GM21360 (cell line): ENCODE data around the gene ST3GAL5.

Source experiments
- ATAC-seq: cut with Tn5 transposase; IDR thresholded peaks from one replicate; pipeline ENCODE4 v1.9.1; 2021; ENCODE audit warnings: mild to moderate bottlenecking, moderate library complexity; ENCODE audit not compliant: unreplicated experiment

ST3GAL5 gene

DNA sequence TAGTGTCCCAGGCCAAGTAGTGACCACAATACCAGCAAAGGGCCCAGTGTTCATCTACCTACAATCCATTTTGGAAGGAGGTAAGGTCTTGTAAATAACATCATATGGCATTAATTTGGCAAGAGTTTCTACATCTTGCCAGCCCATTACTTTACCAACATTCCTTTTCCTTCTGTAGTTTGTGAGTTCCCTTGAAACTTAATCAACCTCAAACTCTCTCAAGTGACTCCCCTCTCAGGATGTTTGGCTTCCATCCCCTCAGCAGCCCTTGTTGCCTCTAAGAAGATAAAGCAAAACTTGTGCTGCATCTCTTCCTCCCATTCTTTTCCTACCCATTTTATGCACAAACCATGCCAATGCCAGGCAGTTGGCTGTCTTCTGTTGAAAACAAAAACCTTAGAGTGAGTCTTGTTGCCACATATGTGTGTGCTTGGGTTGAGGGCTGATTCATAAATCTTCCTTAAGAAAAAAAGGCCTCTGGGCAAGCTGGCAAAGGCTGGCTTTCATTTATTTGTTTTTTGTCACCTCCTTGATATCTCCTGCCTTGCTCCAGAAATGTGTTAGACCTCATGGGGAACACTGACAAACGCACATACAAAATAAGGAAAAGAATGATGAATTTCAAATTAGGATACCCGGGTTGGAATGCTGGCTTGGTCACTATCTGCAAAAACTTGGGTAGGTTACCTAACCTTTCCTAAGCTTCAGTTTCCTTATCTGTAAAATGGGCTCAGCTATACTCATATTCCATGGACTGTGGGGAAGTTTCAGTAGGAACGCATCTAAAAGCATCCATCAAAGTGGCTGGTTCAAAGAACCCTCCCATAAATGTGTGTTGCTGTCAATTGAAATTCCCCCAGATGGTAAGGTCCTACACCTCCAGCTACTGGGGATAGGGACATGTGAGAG lies 29.4 kb upstream of the ST3GAL5 start:
- ATAC-seq, result no peak

DNA sequence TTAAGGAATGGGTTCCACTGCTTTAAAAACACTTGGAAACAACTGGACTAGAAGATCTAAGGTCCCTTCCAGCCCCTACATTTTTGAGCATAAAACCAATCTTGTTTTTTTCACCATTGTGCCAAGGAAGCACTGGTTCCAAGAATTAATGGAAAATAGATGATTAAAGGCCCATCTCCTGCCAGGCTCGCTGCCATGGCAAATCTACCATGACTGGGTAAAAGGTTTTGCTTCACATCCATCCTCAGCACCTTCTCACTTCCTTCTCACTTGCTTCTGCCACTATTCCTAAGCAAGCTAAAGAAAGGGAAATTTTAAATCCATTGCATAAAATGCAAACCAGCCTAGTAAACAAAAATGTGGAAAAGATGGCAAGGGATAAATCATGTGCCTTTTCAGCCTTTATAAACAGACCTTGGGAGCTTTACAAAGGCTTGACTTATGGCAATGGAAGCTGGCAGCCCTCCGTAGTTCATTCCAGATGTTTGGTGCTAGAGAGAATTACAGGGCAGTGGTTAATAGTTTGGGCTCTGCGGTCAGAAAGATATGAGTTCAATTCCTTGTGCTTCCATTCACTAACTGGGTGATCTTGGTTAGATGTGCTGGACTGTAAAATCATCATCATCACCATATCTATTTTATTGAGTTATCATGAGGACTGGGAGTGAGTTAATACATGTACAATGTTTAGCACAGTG lies 27.0 kb upstream of the ST3GAL5 start:
- ATAC-seq, result no peak

DNA sequence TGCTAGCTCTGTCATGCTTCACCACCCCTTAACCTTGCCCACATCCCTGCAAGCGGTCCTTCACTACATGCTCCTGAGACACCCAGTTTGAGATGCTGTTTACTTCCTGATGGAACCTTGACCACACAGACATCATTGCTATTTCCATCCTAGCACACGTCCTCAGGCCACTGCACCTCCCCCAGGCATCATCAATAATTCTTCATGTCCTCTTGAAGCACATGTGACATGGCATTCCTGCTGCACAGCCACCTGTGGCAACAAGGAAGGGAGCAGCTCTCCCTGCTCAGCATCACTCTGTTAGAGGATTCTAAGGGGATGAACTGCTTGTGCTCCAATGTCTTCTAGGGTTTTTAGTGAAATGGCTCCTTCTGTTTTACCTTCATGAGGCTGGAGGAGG lies 26.1 kb upstream of the ST3GAL5 start:
- no peak for ATAC-seq

DNA sequence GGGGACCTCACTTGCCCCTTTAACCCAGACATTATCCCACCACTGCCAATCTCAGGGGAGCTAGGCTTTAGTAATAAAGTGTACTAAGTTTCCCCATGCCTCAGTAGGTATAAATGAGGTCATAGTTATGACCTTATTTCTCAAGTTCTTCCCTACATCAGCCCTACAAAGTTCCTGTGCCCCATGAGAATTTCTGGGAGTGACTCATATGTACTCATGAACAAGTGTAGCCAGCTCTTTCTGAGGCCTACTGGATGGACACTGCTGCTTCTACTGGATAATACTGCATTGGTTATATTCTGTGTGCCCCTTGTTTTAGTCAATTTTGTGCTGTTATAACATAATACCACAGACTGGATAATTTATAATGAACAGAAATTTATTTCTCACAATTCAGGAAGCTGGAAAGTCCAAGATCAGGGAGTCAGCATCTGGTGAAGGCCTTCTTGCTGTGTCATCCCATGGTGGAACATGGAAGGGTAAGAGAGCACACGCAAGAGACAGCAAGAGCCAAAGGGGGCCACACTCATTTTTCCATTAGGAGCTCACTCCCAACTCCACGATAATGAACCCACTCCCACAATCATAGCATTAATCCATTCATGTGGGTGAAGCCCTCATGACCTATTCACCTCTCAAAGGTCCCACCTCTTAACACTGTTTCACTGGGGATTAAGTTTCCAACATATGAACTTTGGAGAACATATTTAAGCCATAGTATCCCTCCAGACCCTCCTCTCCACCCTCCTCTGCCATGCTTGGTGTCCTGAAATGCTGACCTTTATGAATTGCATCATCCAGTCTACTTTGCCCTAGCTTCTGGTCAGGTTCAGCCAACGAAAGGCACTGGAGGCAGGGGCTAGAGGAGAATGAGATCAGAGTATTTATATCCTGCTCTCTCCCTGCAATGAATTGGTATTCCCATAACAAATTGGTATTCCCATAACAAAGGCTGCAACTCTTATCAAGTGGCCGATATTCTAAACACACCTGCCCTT lies 25.4 kb upstream of the ST3GAL5 start:
- ATAC-seq, result no peak

DNA sequence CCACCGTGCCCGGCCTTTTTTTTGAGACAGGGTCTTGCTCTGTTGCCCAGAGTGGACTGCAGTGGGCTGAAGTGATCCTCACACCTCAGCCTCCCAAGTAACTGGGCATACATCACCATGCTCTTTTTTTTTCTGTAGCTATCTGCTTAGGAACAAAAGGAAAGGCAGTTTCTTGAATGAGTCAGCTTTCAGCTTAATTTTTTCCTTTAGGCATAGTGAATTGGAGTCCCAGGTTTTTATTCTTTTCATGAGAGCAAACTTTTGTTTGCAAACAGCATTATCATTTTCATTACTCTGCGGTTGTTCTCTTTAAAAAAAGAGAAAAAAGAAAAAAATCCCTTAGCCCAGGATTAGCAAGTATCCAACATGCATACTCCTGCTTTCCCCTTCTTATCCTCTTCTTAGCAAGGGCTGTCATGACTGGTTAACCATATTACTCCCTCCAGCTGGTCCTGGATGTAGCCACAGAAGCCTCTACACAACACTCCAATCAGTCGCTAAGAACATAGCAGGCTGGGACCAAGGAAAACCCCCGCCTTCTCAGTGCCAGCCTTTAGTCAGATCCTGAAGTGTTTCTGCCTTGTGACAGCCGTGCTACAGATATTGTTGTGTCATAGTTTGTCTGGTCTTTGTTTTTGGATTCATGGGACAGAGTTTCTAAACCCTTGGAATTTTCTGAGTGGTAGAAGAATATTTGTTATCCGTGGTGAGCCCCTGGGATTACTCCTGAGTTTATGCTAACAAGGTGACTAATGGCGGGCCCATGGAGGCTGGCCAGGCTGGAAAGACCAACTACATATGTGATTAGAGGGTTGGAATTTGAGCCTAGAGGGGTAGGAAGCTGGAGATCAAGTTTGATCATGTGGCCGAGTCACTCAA lies 23.3 kb upstream of the ST3GAL5 start:
- no peak for ATAC-seq

DNA sequence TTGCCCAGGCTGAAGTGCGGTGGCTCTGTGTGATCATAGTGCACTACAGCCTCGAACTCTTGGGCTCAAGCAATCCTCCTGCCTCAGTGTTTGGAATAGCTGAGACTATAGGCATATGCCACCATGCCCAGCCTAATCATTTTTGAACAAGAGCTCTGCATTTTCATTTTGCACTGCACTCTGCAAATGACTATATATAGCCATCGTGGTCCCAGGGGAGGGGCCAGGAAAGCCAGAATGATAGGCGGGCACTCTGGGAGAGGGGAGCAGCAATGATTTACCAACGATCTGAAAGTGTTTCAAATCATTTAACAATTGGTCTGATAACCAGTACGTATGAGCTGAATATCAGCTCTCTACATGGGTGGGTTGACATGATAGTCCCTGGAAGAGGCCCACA lies 22.3 kb upstream of the ST3GAL5 start:
- ATAC-seq, result no peak

DNA sequence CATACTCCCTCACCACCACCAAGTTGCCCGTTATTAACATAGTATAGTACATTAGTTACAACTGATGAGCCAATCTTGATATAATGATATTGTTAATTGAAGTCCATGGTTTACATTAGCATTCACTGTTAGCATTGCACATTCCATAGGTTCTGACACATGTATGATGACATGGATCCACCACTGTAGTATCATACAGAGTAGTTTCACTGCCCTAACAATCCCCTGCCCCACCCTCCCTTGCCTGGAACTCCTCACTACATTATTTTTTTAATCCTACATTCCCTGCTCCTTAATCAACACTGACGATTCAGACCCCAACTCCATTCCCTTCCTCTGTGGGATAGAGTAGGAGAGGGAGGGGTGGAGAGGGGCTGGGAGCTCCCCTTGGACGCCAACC lies 20.2 kb upstream of the ST3GAL5 start:
- no peak for ATAC-seq

DNA sequence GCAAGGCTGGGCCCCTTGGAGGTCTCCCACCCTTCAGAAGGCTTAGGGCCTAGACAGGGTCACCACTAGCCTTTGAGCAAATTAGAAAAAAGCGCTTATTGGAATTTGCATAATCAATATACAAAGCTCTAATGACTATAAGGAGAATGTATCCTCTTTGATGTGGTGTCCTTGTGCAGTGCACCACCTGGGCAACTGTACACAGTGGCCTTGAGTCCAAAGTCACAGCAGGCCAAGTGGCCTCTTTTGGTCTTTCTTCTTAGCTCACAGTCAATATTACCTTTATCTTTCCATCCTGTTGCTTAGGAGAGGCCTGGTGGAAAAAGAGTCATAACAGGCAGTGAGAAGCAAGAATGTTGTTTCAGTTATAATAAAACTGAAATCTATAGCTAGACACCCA lies 19.7 kb upstream of the ST3GAL5 start:
- no peak for ATAC-seq

DNA sequence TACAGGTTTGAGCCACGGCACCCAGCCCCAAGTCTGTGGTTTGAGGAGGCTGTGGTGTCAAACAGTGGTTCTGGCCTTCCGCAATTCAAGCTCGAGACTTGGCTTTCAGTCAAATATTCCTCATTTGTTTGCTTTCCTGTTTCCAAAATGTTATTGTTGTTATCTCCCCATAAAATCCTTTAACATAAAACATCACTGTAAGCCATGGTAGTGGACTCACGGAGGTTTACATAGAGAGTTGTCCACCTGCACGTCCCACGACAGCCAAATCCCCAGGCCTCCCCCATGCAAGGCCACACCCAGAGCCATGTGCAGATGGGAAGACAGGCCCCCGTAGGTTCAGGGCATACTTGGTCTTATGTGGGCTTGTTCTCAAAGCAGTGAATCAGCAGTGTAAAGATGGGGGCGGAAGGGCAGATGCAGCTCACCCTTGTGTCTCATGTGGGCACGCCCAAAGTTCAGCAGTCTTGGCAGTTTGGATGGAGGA lies 18.9 kb upstream of the ST3GAL5 start:
- no peak for ATAC-seq

DNA sequence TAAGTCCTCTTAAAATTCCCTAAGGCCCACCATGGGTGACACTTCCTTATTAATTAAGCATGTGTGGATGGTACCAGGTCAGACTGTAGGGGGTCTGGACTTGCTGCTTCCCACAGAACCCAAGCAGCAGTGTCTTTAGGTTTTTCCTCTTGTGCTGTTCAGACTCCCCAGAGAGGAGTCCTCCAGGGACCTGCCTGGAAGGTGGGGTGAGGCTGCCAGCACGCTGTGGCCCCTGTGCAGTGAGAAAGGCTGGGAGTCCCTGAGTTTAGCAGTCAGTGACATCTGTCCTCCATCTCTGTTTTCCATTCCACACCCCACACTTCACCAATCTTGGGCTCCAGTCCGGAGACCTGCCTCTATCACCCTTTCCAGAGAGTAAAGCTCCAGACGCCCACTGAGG lies 18.0 kb upstream of the ST3GAL5 start:
- no peak for ATAC-seq

DNA sequence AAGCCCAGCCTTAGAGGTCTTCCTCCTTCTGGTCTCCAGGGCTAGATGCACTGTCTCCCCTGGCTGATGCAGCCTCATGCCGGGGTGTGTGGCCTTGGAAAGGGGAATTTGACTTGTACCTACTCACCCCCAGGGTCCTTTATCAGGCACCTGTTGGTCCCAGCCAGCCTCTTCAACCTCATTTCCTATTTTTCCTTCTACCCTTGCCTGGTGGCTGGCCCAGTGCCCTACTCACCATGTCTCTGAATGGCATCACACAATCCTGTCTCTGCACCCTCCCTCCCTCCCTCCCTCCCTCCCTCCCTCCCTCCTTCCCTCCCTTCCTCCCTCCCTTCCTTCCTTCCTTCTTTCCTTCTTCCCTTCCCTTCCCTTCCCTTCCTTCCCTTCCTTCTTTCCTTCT lies 17.1 kb upstream of the ST3GAL5 start:
- ATAC-seq, result no peak

DNA sequence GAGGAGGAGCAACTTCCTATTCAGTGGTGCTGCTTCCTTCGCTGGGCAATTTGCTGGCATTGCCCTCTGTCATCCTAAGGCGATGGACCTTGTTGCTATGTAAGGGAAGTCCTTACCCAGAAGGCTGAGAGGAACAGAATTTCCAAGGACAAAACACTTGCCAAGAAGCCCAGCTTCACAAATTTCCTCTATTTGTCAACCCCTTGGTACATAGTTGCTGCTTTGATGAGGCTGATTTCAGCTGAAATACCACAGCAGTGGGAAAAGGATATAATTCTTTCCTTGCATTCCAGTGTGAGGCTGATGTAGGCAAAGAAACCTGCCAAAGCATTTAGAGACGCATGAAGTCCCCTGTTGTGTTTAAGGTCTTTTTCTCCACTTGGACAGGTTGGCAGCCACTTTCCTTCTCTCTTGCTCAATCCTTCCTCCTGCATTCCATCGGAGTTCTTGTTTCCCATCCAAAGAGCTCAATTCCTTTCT lies 16.4 kb upstream of the ST3GAL5 start:
- ATAC-seq, result no peak

DNA sequence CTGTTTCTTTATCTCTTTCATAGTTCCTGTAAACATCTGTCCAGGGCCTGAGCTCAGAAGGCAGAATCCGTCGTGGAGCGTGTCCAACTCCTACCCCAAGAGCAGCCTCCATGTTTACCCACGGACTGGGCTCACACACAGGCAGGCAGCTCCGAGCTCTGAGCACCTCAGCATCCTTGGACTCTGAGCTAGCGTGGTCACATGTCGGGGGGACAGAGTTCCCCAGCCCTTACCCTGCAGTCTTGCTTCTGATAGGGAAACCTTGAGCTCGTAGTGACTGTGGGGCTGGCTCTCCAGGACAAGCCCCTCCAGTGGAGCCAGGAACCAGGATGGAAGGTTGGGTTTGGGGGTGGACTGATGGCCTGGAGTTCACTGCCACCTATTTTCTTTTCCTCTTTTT lies 15.1 kb upstream of the ST3GAL5 start:
- no peak for ATAC-seq

DNA sequence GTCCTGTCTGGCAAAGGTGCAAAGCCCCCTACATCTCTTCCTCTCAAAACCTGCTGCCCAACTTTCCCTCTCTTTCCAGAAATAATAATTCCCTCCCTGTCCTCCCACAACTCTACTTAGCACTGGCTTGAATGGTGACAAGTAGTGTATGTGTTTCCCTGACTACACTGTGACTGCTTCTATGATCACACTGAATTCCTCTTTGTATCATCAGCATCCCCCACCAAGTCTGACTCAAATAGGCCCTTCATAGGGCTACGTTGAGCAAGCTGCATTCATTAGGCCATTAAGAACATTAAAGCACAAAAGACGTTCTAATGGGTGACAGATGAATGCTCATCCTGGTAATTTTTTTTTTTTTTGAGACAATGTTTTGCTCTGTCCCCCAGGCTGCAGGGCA lies 13.7 kb upstream of the ST3GAL5 start:
- ATAC-seq, result no peak

DNA sequence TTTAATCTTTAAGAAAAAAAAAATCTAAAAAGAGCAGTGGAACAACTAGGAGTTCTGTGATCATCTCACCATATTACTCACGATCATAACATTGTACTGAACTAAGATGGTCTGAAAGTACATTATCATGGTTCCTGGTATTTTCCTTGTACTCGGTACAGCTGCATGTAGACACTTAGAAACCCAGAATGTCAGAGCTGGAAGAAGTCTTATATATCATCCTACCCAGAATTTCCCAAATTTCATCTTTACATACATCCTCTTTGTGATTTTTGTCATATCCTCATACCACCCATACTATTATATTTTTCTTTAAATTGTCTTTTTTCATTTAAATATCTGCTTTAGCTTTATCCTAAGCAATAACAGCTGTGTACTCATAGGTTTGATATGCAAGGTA lies 12.4 kb upstream of the ST3GAL5 start:
- ATAC-seq, result no peak

DNA sequence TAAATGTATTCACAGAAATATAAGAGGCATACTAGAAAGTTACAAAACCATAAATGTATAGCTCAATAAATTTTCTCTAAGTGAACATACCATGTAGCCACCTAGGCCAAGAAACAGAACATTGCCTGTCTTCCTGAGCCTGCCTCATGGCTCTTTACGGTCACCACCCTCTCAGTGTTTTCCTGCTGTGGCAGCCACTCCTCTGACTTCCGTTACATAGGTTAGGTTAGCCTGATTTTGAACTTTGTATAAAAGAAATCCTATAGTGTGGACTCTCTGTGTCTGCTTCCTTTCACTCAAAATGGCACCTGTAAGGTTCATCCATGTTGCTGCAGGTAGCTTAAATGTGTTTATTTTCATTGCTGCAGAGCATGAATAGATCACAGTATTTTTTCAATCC lies 11.6 kb upstream of the ST3GAL5 start:
- ATAC-seq, result no peak

DNA sequence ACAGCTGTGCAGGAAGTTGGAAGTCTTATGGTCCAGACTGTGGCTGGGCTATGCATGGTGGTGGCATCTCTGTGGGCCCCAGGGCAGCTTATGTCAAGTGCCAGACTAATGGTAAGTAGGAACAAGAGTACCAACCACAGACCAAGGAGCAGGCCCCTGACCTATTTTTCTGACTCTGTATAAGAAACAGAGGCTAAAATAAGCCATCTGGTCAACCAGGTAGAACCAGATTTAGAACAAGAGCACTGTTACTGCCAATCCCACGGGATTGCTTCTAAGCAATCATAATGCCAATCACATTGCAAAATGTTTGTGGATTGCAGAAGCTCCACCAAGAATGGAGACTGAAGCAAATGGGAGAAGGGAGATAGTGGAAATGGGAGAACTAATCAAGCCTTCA lies 11.1 kb upstream of the ST3GAL5 start:
- ATAC-seq, result no peak

DNA sequence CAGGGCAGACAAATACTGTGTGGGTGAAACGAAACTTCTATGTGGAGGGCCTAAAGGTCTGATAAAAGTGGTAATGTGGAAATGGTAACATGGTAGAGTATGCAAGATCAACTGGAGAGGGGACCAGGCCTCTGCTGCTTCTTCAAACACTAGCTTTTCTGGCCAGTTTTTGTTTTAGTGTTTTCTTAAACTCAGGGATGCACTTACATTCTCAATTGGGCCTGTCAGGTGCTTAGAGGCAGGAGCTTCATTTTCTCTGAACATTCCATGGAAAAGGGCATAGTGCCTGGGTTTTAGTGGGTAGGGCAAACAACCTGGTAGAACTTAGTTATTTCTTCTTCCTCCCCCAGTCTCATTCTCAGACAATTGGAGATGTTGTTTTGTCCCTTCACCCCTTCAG lies 10.5 kb upstream of the ST3GAL5 start:
- ATAC-seq, result no peak

DNA sequence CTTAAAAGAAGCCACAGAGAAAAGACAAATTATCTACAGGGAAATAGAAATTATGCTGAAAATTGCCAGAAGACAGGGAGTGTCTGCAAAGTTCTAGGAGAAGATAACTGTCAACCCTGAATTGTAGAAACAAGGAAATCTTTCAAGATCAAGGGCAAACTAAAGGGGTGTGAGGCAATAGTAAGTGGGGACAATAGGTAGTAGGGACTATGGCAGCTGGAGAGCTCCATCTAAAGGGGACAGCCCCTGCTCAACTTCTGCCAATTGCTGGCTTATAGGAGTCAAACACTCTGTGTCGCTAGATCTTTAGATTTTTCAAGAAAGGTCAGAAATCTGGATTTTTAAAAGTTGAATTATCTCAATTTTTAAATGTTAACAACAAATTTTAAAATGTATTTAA lies 10.1 kb upstream of the ST3GAL5 start:
- ATAC-seq, result no peak
